Rectal smooth muscle tissue (tissue), 1 donor: ENCODE data around the gene SLA2.
"Not testable (repeated sequence)": the region's sequence is repeated elsewhere in the genome, so short reads cannot be mapped to it uniquely, and the experiment has no call there.

Source experiments
- H3K27ac ChIP-seq: one replicate; pipeline ENCODE4 v1.7.0; 2013; ENCODE audit warnings: low read depth, low read length, inconsistent platforms
- H3K27me3 ChIP-seq: one replicate; pipeline ENCODE4 v1.7.0; 2013; ENCODE audit warnings: low read length; ENCODE audit not compliant: control insufficient read depth, insufficient read depth
- H3K36me3 ChIP-seq: one replicate; pipeline ENCODE4 v1.7.0; 2013; ENCODE audit warnings: low read length; ENCODE audit not compliant: control insufficient read depth, insufficient read depth
- H3K4me1 ChIP-seq: one replicate; pipeline ENCODE4 v1.7.0; 2013; ENCODE audit warnings: low read length; ENCODE audit not compliant: control insufficient read depth, insufficient read depth
- H3K4me3 ChIP-seq: one replicate; pipeline ENCODE4 v1.7.0; 2013; ENCODE audit warnings: low read length
- H3K9ac ChIP-seq: one replicate; pipeline ENCODE4 v1.7.0; 2013; ENCODE audit warnings: low read length

SLA2 gene

DNA sequence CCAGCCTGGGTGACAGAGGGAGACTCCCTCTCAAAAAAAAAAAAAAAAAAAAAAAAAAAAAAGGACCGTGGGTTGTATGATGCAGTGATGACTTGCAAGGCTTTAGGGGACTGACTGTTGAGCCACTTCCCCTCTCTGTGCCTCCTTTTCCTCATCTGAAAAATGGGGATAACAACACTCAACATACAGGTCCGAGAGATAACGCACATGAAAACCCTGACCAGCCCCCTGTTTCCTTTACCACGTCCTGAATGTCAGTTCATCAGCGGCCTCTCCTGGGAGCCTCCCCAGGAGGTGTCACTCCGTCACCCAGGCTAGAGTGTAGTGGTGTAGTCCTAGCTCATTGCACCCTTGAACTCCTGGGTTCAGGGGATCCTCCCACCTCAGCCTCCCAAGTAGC lies 3.9 kb downstream of the SLA2 start:
- Histone ChIP-seq H3K27me3 (no peaks in the 10 kb centered on the region), H3K27ac (no peak overlapping the region), H3K4me1 (no peaks in the 10 kb centered on the region), H3K9ac (no peak overlapping the region), H3K4me3 (no peak overlapping the region), H3K36me3 (no peaks in the 10 kb centered on the region)

DNA sequence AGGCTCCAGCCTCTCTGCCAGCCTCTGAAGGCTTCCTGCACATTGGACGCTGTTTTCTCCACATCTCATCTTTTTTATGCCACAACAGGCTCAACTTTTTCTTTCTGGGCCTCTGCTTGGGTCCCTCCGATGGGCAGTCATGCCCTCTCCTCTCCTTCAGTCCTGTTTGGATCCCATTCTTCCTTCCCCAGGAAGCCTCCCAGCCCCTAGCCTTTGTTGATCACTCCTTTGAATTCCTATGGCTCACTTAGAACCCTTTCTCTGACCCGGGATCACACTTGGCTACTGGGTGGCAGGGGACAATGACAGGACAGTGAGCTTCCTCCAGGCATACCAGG lies 4.5 kb downstream of the SLA2 start:
- Histone ChIP-seq H3K27me3 (no peaks in the 10 kb centered on the region), H3K4me3 (no peak overlapping the region), H3K9ac (no peak overlapping the region), H3K36me3 (no peaks in the 10 kb centered on the region), H3K4me1 (no peaks in the 10 kb centered on the region), H3K27ac (no peak overlapping the region)

DNA sequence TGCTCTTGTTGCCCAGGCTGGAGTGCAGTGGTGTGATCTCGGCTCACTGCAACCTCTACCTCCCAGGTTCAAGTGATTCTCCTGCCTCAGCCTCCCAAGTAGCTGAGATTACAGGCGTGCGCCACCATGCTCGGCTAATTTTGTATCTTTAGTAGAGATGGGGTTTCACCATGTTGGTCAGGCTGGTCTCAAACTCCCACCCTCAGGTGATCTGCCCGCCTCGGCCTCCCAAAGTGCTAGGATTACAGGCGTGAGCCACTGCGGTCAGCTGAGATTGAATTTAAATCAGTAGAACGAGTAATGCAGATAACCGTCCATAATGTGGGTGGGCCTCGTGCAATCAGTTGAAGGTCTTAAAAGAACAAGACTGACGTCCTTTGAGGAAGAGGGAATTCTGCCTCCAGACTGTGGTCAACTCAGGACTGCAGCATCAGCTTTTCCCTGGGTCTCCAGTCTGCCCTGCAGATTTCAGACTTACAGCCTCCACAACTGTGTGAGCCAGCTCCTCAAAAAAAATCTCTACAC lies 7.1 kb downstream of the SLA2 start:
- not testable (repeated sequence) for H3K27me3 ChIP-seq, H3K36me3 ChIP-seq, H3K4me3 ChIP-seq, H3K9ac ChIP-seq, H3K4me1 ChIP-seq, H3K27ac ChIP-seq

DNA sequence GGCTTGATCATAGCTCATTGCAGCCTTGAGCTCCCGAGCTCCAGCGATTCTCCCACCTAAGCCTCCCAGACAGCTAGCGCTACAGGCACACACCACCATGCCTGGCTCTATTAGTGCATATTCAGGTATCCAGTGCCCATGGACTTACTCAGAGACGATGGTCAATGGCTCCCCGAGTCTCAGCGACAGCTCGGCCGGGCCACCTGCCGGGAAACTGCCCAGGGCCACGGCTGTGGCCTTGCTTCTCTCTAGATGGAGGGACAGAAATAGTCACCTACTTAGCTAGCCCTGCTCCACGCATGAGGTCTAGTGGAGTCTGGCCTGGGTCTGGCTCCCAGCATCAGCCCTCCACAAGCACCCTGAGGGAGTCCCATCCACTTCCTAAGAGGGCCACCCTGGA lies 11.7 kb downstream of the SLA2 start:
- H3K4me1 ChIP-seq: no peaks in the 10 kb centered on the region
- H3K36me3 ChIP-seq: no peaks in the 10 kb centered on the region
- H3K9ac ChIP-seq: no peak overlapping the region
- no peak overlapping the region for H3K4me3 ChIP-seq
- no peak overlapping the region for H3K27ac ChIP-seq
- no peaks in the 10 kb centered on the region for H3K27me3 ChIP-seq

DNA sequence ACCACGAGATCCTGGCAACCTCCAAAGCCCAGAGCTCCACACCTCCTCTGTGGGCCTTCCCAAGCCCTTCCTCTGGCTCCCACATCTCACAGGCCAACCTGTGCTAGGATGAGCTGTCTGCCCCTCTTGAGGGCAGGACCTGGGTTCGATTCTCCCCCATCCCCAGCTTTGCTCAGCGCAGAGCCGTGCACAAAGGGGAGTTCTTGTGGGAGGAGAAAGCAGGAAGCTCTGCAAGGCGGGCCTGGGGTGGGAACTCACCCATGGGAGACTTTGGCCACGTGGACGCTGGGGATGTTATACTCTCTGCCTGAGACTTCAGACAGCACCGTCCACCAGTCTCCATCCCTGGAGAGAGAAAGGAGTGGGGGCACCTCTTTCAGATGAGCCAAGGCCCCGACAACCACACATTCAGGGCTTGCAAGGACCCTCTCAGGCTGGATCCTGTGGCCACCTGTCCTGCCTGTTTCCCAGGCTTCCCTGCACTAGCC lies 12.7 kb downstream of the SLA2 start:
- Histone ChIP-seq H3K36me3 (no peaks in the 10 kb centered on the region), H3K9ac (no peak overlapping the region), H3K27ac (no peak overlapping the region), H3K27me3 (no peaks in the 10 kb centered on the region), H3K4me1 (no peaks in the 10 kb centered on the region), H3K4me3 (no peak overlapping the region)

DNA sequence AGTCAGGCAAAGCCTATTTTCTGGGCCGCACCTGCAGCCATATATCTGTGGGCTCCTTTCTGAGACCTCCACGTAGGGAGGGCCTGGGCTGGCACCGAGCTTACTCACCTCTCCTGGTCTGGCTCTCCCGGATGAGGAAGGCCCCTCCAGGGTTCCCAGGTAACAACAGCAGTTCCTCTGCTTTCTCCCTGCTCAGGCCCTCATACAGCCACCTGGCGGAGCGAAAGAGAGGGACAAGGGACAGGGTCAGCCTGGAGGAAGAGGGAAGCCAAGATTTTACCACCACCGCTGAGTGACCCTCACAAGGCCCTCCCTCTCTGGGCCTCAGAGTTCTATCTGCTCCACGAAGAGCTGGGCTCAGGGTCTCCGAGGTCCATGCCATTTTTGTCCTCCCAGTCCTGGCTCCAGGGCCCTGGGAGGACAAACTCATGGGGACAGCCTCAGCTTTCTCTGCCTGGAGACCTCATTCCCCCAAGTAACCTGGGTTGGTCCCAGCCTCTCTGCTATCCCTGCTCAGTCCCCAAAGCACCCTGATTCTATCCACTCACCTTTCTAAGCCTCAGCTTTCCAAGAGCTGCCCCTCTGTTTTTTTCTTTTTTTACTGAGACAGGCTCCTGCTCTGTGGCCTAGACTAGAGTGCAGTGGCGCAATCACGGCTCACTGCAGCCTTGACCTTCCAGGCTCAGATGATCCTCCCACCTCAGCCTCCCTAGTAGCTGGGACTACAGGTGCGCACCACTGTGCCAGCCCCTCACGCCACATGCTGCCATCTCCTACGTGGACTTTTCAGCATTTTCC lies 13.3 kb downstream of the SLA2 start:
- Histone ChIP-seq H3K4me1 (no peaks in the 10 kb centered on the region), H3K27me3 (no peaks in the 10 kb centered on the region), H3K36me3 (no peaks in the 10 kb centered on the region), H3K4me3 (no peak overlapping the region), H3K9ac (no peak overlapping the region), H3K27ac (no peak overlapping the region)

DNA sequence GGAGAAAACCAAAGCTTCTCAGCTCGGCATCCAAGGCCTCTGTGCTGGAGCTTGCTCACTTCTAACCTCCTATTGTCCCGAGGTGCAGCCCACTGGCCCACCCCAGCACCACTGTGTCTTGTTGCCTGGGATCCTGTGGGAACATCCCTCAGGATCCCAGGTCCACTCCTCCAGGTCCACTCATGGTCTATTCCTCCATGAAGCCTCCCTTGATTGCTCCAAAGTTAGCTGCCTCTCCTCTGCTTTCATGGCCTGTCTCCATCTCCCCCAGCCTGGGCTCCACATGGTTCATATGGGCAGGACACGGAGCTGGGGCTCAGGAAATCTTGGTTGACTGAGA lies 13.9 kb downstream of the SLA2 start:
- Histone ChIP-seq H3K36me3 (no peaks in the 10 kb centered on the region), H3K4me3 (no peak overlapping the region), H3K27me3 (no peaks in the 10 kb centered on the region), H3K9ac (no peak overlapping the region), H3K4me1 (no peaks in the 10 kb centered on the region), H3K27ac (no peak overlapping the region)

DNA sequence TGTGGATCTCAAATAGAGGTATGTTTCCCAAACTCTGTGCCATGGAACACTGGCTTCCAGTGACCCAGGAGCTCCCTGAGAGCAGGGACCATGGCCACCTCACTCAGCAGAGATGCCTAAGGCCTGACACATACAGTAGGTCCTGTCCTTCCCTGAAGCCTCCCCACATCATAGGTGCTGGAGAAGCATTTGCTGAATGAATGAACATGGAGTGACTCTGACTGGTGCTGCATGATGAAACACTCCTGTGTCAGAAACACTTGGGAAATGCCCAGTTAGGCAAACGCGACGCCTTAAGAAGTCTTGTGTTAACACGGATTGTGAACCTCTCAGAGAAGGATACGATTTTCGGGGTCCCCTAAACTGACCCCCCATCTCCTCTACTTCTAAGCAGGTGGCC lies 14.3 kb downstream of the SLA2 start:
- H3K36me3 ChIP-seq: no peaks in the 10 kb centered on the region
- no peaks in the 10 kb centered on the region for H3K4me1 ChIP-seq
- H3K4me3 ChIP-seq: no peak overlapping the region
- H3K27ac ChIP-seq: no peak overlapping the region
- no peak overlapping the region for H3K9ac ChIP-seq
- no peaks in the 10 kb centered on the region for H3K27me3 ChIP-seq

DNA sequence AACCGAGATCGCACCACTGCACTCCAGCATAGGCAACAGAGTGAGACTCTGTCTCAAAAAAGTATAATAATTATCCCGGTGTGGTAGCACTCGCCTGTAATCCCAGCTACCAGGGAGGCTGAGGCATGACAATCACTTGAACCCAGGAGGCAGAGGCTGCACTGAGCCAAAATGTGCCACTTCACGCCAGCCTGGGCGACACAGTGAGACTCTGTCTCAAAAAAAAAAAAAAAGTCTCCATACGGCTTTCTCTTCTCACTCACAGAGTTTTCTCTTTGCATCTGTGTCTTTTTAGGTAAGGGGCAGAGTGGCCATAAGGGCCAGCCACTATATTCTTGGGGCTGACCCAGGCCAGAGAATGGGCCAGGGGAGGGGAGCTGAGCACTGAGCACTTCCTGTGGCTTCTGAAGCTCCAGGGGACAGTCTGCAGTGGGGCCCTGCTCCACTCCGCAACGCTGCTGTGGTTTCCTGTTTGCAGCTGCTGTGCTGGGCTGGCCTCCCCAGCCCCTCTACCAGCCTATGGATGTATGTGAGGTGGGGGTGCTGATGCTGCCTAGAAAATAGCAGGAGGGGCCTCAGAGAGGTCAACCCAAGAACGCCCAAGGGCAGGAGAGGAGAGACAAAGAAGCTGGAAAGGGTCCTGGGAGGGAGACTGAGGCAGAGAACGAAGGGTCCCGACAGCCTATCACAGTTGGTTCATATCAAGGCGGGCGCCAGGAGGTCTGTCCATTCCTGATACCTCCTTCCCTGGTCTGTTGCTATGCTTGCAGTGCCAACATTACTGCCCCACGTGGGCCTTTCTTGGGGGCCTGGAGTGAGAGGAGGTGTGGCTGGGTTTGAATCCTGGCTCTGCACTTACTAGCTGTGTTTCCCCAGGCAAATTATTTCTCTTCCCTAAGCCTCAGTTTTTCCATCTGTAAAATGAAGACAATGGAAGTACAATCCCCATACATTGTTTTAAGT lies 16.0 kb downstream of the SLA2 start:
- no peaks in the 10 kb centered on the region for H3K27me3 ChIP-seq
- no peak overlapping the region for H3K9ac ChIP-seq
- H3K4me3 ChIP-seq: no peak overlapping the region
- no peaks in the 10 kb centered on the region for H3K36me3 ChIP-seq
- H3K4me1 ChIP-seq: no peaks in the 10 kb centered on the region
- H3K27ac ChIP-seq: no peak overlapping the region

DNA sequence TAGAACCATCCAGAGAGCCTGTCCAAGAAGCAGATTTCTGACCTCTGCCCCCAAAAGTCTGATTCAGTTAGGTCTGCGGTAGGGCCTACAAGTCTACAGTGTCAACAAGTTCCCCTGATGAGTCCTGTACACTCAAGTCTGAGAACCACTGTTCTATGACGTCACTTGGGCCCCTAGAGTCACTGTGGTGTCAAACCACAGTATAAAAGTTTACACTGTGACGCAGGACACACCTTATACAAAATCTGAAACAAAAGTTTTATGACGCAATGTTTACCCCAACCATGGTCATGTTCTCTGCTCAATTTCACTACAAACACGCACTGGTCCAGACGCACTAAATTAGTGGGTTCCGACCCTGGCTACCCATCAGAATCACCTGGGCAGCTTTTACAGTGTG lies 17.9 kb downstream of the SLA2 start:
- Histone ChIP-seq H3K4me3 (no peak overlapping the region), H3K27ac (no peak overlapping the region), H3K4me1 (no peaks in the 10 kb centered on the region), H3K27me3 (no peaks in the 10 kb centered on the region), H3K9ac (no peak overlapping the region), H3K36me3 (no peaks in the 10 kb centered on the region)

DNA sequence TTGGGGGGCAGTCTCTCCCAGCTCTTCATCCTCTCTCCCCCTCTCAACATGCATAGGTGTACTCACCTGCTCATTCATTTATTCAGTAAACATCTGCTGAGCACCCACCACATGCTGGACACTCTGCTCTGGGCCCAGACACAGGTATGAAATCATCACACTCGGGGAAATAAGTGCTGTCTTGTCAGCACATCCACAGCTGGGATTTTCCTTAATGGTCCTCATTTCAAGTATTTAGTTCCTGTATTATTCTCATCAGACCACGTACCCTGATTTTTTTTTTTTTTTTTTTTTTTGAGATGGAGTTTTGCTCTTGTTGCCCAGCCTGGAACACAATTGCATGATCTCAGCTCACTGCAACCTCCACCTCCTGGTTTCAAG lies 21.1 kb downstream of the SLA2 start:
- no peak overlapping the region for H3K9ac ChIP-seq
- H3K27ac ChIP-seq: no peak overlapping the region
- H3K36me3 ChIP-seq: no peaks in the 10 kb centered on the region
- H3K27me3 ChIP-seq: no peaks in the 10 kb centered on the region
- no peaks in the 10 kb centered on the region for H3K4me1 ChIP-seq
- no peak overlapping the region for H3K4me3 ChIP-seq

DNA sequence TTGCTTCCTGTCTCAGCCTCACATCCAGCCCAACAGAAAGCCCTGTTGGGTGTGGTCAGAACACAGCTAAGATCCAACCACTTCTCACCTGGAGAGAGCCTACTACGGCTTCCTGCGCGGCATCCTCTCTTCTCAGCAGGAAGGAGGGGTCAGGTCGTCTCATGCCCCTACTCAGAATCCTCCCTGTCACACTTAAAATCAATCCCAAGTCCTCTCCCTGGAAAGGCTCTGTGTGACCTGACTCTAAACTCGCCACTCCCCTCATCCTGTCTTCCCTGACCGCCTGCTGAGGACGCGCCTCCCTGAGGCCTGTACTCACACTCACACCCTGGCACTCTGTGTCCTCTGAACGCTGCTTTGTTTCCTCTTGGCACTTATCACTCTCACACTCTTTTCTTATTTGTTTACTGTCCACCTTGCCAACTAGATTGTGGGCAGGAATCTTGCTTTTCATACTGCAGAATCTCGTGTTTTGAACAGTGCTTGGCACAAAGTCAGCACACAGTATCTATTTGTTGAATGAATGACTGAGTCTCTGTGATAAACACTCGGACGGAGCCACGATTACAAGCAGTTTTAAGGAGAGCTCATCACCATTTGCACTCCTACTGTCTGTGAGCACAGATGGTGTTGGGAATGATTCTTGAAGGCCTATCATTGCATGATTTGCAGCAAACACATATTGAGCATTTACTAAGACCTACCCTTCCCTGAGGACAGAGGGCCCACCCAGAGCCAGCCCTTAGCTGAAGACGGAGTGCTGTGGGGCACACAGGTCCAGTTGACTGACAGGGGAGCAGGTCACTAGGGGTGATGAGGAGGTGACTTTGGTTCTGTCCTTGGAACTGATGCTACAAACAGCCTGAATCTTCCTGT lies 21.7 kb downstream of the SLA2 start:
- no peaks in the 10 kb centered on the region for H3K4me1 ChIP-seq
- no peak overlapping the region for H3K27ac ChIP-seq
- no peaks in the 10 kb centered on the region for H3K27me3 ChIP-seq
- H3K36me3 ChIP-seq: no peaks in the 10 kb centered on the region
- no peak overlapping the region for H3K9ac ChIP-seq
- H3K4me3 ChIP-seq: no peak overlapping the region
